ENCODE measurements around the gene RPGRIP1L.
"Not testable (repeated sequence)": the region's sequence is repeated elsewhere in the genome, so short reads cannot be mapped to it uniquely, and the experiment has no call there.

Gene RPGRIP1L

DNA sequence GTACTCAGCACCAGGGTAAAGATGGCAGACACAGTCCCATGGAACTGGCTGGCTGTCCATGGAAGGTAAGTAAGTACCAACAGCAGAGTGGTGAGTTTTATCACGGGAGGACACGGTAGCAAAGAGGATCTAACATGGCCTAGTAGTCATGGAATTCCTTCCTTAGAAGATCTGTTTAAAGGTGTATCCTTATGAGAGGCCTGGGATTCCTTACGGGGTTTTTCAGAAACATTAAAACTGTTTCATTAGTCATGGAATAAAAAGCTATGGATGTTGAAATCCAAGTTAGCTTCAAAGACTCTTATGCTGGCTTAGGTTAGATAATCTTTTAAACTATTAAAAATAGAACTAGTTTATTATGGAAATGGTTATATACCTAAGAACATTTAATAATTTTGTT lies 7.7 kb upstream of the RPGRIP1L start:
- Histone ChIP-seq H3K27me3 (ENCODE audit: control insufficient read depth, insufficient read depth, low read length) (no peaks in the 10 kb centered on the region), H3K9me3 (ENCODE audit: control insufficient read depth, insufficient read depth, low read depth, low read length) (no peaks in the 10 kb centered on the region), H3K4me3 (ENCODE audit: low read depth, low read length) (no peak overlapping the region), H3K36me3 (ENCODE audit: control insufficient read depth, insufficient read depth, low read length) (no peaks in the 10 kb centered on the region), H3K27ac (ENCODE audit: low read depth, low read length) (no peak overlapping the region), H3K9ac (ENCODE audit: low read length) (no peak overlapping the region), H3K4me1 (ENCODE audit: control insufficient read depth, insufficient read depth, low read length) (peaks cover 10% of the 10 kb centered on the region)

- H3K4me3 ChIP-seq (ENCODE audit: low read depth, low read length): no peak overlapping the region
- no peaks in the 10 kb centered on the region for H3K36me3 ChIP-seq (ENCODE audit: control insufficient read depth, insufficient read depth, low read length)
- no peak overlapping the region for H3K9ac ChIP-seq (ENCODE audit: low read length)
- no peaks in the 10 kb centered on the region for H3K27me3 ChIP-seq (ENCODE audit: control insufficient read depth, insufficient read depth, low read length)
- no peak overlapping the region for H3K27ac ChIP-seq (ENCODE audit: low read depth, low read length)
- no peaks in the 10 kb centered on the region for H3K9me3 ChIP-seq (ENCODE audit: control insufficient read depth, insufficient read depth, low read depth, low read length)
- peaks cover 7% of the 10 kb centered on the region; the same call in 1 of the 2 replicates for H3K4me1 ChIP-seq (ENCODE audit: control insufficient read depth, insufficient read depth, low read length)
Observed at GRCh38 chr16:53708490-53708889, 4.8 kb upstream of the RPGRIP1L start.

DNA sequence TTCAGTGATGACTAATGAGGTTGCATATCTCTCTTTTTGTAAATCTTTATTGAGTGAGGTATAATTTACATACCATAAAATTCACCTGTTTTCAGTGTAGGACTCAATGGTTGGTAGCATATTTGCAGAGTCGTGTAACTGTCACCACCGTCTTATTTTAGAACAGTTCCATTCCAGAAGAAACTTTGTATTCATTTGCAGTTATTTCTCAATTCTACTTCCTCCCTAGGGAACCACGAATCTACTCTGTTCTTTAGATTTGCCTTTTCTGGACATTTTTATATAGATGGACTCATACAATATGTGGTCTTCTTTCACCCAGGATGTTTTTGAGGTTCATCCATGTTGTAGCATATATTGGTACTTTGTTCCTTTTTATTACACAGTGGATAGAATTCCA lies 4.0 kb upstream of the RPGRIP1L start:
- H3K4me3 ChIP-seq (ENCODE audit: low read depth, low read length): no peak overlapping the region
- no peaks in the 10 kb centered on the region for H3K9me3 ChIP-seq (ENCODE audit: control insufficient read depth, insufficient read depth, low read depth, low read length)
- no peaks in the 10 kb centered on the region for H3K36me3 ChIP-seq (ENCODE audit: control insufficient read depth, insufficient read depth, low read length)
- H3K4me1 ChIP-seq (ENCODE audit: control insufficient read depth, insufficient read depth, low read length): peaks cover 7% of the 10 kb centered on the region; the same call in 1 of the 2 replicates
- no peak overlapping the region for H3K9ac ChIP-seq (ENCODE audit: low read length)
- no peaks in the 10 kb centered on the region for H3K27me3 ChIP-seq (ENCODE audit: control insufficient read depth, insufficient read depth, low read length)
- no peak overlapping the region for H3K27ac ChIP-seq (ENCODE audit: low read depth, low read length)

DNA sequence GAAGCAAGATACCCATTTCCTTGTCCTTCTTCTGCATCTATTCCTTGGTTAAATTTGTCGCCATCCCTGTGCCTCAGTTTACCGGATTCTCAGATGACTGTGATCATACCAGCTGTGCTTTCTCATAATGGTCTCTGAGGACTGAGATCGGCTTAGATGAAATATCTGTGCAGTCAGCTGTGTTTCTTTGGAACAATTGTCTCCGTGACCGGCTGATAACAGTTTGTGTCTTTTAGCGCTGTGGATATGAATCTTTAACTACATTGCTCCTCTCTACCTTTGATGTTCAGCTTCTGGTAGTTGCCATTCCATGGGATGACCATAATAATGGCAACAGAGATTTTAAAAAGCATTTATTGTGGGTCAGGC lies 770 bp upstream of the RPGRIP1L start:
- Histone ChIP-seq H3K4me1 (ENCODE audit: control insufficient read depth, insufficient read depth, low read length) (peaks cover 7% of the 10 kb centered on the region; the same call in 1 of the 2 replicates), H3K27me3 (ENCODE audit: control insufficient read depth, insufficient read depth, low read length) (no peaks in the 10 kb centered on the region), H3K9ac (ENCODE audit: low read length) (peak overlapping the region; percentile 68), H3K36me3 (ENCODE audit: control insufficient read depth, insufficient read depth, low read length) (peaks cover 12% of the 10 kb centered on the region; the same call in 1 of the 2 replicates), H3K4me3 (ENCODE audit: low read depth, low read length) (peak overlapping the region; percentile 89), H3K9me3 (ENCODE audit: control insufficient read depth, insufficient read depth, low read depth, low read length) (no peaks in the 10 kb centered on the region), H3K27ac (ENCODE audit: low read depth, low read length) (no peak overlapping the region)

DNA sequence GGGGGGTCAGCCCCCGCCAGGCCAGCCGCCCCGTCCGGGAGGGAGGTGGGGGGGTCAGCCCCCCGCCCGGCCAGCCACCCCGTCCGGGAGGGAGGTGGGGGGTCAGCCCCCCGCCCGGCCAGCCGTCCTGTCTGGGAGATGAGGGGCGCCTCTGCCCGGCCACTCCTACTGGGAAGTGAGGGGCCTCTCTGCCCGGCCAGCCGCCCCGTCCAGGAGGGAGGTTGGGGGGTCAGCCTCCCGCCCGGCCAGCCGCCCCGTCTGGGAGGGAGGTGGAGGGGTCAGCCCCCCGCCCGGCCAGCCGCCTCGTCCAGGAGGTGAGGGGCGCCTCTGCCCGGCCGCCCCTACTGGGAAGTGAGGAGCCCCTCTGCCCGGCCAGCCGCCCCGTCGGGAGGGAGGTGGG lies 5.4 kb downstream of the RPGRIP1L start:
- H3K36me3 ChIP-seq (ENCODE audit: control insufficient read depth, insufficient read depth, low read length): peaks cover 27% of the 10 kb centered on the region
- H3K4me1 ChIP-seq (ENCODE audit: control insufficient read depth, insufficient read depth, low read length); H3K4me3 ChIP-seq (ENCODE audit: low read depth, low read length); H3K27ac ChIP-seq (ENCODE audit: low read depth, low read length); H3K9me3 ChIP-seq (ENCODE audit: control insufficient read depth, insufficient read depth, low read depth, low read length); H3K27me3 ChIP-seq (ENCODE audit: control insufficient read depth, insufficient read depth, low read length); H3K9ac ChIP-seq (ENCODE audit: low read length): not testable (repeated sequence)

- Histone ChIP-seq H3K36me3 (ENCODE audit: control insufficient read depth, insufficient read depth, low read length) (peaks cover 18% of the 10 kb centered on the region), H3K4me1 (ENCODE audit: control insufficient read depth, insufficient read depth, low read length) (no peaks in the 10 kb centered on the region), H3K4me3 (ENCODE audit: low read depth, low read length) (no peak overlapping the region), H3K9me3 (ENCODE audit: control insufficient read depth, insufficient read depth, low read depth, low read length) (no peaks in the 10 kb centered on the region), H3K27me3 (ENCODE audit: control insufficient read depth, insufficient read depth, low read length) (no peaks in the 10 kb centered on the region), H3K9ac (ENCODE audit: low read length) (no peak overlapping the region), H3K27ac (ENCODE audit: low read depth, low read length) (no peak overlapping the region)
Observed at GRCh38 chr16:53695070-53695469, 8.6 kb downstream of the RPGRIP1L start.

DNA sequence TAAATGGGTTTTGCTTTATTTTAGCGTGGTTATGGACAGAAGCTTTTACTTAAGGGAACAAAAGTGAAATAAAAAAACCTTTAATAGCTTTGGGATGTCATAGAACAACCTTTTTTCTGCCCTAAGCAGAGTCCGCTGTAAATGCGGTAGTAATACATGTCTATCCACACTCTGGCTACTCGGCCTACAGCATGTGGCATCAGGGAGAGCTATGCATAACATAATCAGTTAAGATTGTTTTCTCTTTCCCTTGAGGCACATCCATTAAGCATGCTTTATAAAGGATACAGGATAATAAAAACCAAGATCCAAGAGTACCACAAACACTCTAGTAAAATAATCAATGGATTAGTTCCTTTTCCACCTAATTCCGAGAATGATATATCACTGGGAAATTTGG lies 10.3 kb downstream of the RPGRIP1L start:
- Histone ChIP-seq H3K27ac (ENCODE audit: low read depth, low read length) (no peak overlapping the region), H3K4me3 (ENCODE audit: low read depth, low read length) (no peak overlapping the region), H3K36me3 (ENCODE audit: control insufficient read depth, insufficient read depth, low read length) (peaks cover 14% of the 10 kb centered on the region), H3K9ac (ENCODE audit: low read length) (no peak overlapping the region), H3K27me3 (ENCODE audit: control insufficient read depth, insufficient read depth, low read length) (no peaks in the 10 kb centered on the region), H3K4me1 (ENCODE audit: control insufficient read depth, insufficient read depth, low read length) (no peaks in the 10 kb centered on the region), H3K9me3 (ENCODE audit: control insufficient read depth, insufficient read depth, low read depth, low read length) (no peaks in the 10 kb centered on the region)

DNA sequence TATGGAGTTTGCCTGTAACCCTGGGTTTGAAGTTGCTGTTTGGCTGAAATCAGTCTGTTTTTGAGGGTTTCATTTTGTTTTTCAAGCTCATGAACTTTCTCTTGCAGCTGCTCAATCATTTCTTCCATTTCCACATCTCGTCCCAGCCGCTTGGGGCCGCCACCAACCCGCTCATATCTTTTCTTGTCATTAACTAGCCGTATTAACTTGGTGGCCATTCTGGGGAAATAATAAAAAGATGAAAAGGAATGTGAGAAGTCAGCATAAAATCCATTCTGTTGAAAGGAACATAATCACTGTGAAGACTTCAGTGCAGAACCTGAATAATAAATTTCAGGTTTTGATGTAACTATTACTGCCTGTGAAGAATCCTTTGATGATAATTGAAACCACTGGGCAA lies 11.5 kb downstream of the RPGRIP1L start:
- Histone ChIP-seq H3K9ac (ENCODE audit: low read length) (no peak overlapping the region), H3K27me3 (ENCODE audit: control insufficient read depth, insufficient read depth, low read length) (no peaks in the 10 kb centered on the region), H3K4me3 (ENCODE audit: low read depth, low read length) (no peak overlapping the region), H3K9me3 (ENCODE audit: control insufficient read depth, insufficient read depth, low read depth, low read length) (no peaks in the 10 kb centered on the region), H3K4me1 (ENCODE audit: control insufficient read depth, insufficient read depth, low read length) (no peaks in the 10 kb centered on the region), H3K27ac (ENCODE audit: low read depth, low read length) (no peak overlapping the region), H3K36me3 (ENCODE audit: control insufficient read depth, insufficient read depth, low read length) (peaks cover 17% of the 10 kb centered on the region)

GRCh38 chr16:53690771-53691170 lies 12.9 kb downstream of the RPGRIP1L start:
- H3K27ac ChIP-seq (ENCODE audit: low read depth, low read length): no peak overlapping the region
- no peaks in the 10 kb centered on the region for H3K4me1 ChIP-seq (ENCODE audit: control insufficient read depth, insufficient read depth, low read length)
- H3K9me3 ChIP-seq (ENCODE audit: control insufficient read depth, insufficient read depth, low read depth, low read length): no peaks in the 10 kb centered on the region
- H3K9ac ChIP-seq (ENCODE audit: low read length): no peak overlapping the region
- H3K36me3 ChIP-seq (ENCODE audit: control insufficient read depth, insufficient read depth, low read length): peaks cover 22% of the 10 kb centered on the region
- no peak overlapping the region for H3K4me3 ChIP-seq (ENCODE audit: low read depth, low read length)
- no peaks in the 10 kb centered on the region for H3K27me3 ChIP-seq (ENCODE audit: control insufficient read depth, insufficient read depth, low read length)

DNA sequence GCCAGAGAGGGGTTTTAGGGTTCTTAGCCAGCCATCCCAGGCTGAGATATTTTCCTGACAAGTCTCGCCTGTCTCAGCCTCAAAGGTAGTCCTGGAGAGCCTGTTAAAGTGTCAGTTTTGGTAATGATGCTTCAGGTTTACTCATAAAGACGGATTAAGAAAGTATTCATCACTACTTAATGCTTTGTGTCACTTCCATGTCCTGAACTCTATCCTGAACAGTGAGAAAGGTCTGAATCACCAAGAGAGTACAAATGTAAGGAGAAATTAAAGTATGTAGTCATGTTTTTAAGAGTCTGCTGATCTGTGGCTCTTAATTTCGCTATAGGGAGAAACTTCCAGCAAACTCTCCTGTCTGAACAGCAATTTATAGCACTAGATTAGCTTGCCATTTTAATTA lies 14.0 kb downstream of the RPGRIP1L start:
- H3K9me3 ChIP-seq (ENCODE audit: control insufficient read depth, insufficient read depth, low read depth, low read length): 0 out of 2 replicates have a peak, but pooled peaks cover 4% of the 10 kb centered on the region
- no peak overlapping the region for H3K9ac ChIP-seq (ENCODE audit: low read length)

GRCh38 chr16:53686710-53687109 lies 16.9 kb downstream of the RPGRIP1L start:
- no peak overlapping the region for H3K27ac ChIP-seq (ENCODE audit: low read depth, low read length)

More for the DNA sequence above, 14.0 kb downstream of the RPGRIP1L start:
- Histone ChIP-seq H3K27me3 (ENCODE audit: control insufficient read depth, insufficient read depth, low read length) (no peaks in the 10 kb centered on the region), H3K4me1 (ENCODE audit: control insufficient read depth, insufficient read depth, low read length) (no peaks in the 10 kb centered on the region), H3K27ac (ENCODE audit: low read depth, low read length) (no peak overlapping the region), H3K36me3 (ENCODE audit: control insufficient read depth, insufficient read depth, low read length) (peaks cover 21% of the 10 kb centered on the region), H3K4me3 (ENCODE audit: low read depth, low read length) (no peak overlapping the region)

DNA sequence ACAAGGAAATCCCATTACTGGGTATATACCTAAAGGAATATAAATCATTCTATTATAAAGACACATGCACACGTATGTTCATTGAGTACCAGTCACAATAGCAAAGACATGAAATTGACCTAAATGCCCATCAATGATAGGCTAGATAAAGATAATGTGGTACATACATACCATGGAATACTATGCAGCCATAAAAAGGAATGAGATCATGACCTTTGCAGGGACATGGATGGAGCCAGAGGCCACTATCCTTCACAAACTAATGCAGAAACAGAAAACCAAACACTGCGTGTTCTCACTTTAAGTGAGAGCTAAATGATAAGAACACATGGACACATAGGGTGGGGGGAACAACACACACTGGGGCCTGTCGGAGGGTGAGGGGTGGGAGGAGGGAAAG lies 18.3 kb downstream of the RPGRIP1L start:
- not testable (repeated sequence) for H3K9ac ChIP-seq (ENCODE audit: low read length); H3K27ac ChIP-seq (ENCODE audit: low read depth, low read length); H3K4me3 ChIP-seq (ENCODE audit: low read depth, low read length); H3K9me3 ChIP-seq (ENCODE audit: control insufficient read depth, insufficient read depth, low read depth, low read length); H3K4me1 ChIP-seq (ENCODE audit: control insufficient read depth, insufficient read depth, low read length); H3K27me3 ChIP-seq (ENCODE audit: control insufficient read depth, insufficient read depth, low read length)
- peaks cover 21% of the 10 kb centered on the region for H3K36me3 ChIP-seq (ENCODE audit: control insufficient read depth, insufficient read depth, low read length)

More at GRCh38 chr16:53686710-53687109, 16.9 kb downstream of the RPGRIP1L start:
- Histone ChIP-seq H3K4me3 (ENCODE audit: low read depth, low read length) (no peak overlapping the region), H3K4me1 (ENCODE audit: control insufficient read depth, insufficient read depth, low read length) (no peaks in the 10 kb centered on the region), H3K9ac (ENCODE audit: low read length) (no peak overlapping the region), H3K27me3 (ENCODE audit: control insufficient read depth, insufficient read depth, low read length) (no peaks in the 10 kb centered on the region), H3K36me3 (ENCODE audit: control insufficient read depth, insufficient read depth, low read length) (peaks cover 21% of the 10 kb centered on the region), H3K9me3 (ENCODE audit: control insufficient read depth, insufficient read depth, low read depth, low read length) (0 out of 2 replicates have a peak, but pooled peaks cover 4% of the 10 kb centered on the region)

All from HUES6 (cell line).